GM19328 (cell line): ENCODE measurements around the gene ESPNL.
"Not testable (repeated sequence)": the region's sequence is repeated elsewhere in the genome, so short reads cannot be mapped to it uniquely, and the experiment has no call there.

ENCODE experiments used
- ATAC-seq: cut with Tn5 transposase; IDR thresholded peaks from one replicate; pipeline ENCODE4 v1.9.1; 2021; ENCODE audit warnings: mild to moderate bottlenecking, moderate library complexity; ENCODE audit not compliant: unreplicated experiment

The ESPNL gene

DNA sequence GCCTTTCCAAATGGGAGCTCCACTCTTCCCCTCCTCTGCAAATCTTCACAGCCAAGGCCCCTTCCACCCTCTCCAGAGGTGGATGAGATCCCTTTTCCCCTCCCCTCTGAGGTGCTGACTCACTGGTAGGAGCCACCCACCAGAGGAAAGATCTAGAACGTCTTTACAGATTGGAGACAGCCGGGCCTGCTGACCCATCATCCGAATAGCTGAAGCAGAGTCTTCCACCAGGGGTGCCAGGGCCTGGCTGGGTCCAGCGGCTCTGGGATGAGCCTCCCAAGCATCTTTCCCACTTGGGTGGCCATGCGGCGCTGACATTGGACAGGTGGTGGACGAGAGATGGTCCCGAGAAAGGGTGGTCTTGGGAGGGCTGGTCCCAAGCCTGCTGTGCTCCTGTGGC lies 67.6 kb downstream of the ESPNL start:
- ATAC-seq, result no peak

DNA sequence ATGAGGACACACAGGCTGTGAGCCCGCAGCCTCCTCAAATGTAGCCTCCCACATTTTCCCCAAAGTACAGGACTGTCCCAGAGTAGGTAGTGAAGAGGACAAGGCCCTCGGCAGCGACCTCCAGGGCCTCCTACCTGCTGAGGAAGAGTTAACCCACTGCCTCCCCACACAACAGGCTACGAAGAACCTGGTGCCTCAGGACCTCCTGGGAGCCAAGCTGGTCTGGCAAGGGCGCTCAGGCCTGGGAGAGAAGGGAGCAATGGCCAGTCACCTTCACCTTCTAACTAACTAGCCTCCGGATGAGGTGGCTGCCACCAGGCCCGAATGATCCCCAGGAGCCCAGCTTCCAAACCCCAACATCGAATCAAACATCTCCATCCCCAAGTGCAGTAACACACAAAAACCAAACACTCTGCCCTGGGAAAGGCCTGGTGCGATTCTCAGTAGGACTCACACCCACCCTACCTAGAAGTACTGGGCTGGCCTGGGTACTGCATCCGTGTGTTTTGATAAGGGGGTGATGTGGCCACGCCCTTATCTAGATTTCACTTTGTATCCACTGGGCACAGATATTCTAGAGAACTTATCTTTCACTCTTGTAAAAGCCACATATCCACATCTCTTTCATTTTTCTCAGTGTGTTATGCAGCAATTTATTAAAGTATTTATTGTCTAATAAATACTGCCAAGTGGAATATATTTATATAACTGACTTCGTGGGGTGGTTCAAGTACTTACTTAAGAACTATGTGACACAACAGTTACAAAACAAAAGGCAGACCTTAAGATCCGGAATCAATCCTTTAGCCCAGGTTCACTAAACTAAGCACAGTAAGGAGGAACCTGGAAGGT lies 68.3 kb downstream of the ESPNL start:
- no peak for ATAC-seq

DNA sequence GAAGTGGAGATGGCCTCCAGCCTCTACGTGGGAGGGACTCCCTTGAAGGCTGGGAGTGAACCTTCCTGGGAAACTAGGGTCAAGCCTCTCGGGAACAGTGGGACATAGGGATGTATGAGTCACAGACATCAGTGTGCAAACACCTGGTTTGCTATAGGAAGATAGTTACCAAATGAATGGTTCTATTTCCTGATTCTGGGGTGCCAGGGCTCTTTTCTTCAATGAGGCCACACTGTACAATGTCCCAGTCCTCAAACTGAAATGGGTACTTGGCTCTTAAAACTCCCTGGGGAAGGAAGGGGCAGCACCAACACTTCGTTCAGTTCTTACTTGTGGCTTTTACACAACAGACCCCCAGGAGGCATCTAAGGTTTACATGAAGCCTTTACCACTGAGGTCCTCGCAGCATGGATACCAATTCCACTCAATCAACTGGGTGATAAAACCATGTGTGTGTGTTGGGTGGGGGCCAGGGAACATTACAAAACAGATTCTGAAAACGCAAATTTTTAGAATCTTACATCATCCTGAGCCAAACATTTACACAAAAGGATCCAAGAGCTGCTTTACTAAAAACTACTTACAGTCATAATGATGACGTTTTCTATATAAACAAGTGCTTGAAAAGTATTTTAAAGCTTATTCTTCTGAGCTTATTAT lies 69.0 kb downstream of the ESPNL start:
- no peak for ATAC-seq

DNA sequence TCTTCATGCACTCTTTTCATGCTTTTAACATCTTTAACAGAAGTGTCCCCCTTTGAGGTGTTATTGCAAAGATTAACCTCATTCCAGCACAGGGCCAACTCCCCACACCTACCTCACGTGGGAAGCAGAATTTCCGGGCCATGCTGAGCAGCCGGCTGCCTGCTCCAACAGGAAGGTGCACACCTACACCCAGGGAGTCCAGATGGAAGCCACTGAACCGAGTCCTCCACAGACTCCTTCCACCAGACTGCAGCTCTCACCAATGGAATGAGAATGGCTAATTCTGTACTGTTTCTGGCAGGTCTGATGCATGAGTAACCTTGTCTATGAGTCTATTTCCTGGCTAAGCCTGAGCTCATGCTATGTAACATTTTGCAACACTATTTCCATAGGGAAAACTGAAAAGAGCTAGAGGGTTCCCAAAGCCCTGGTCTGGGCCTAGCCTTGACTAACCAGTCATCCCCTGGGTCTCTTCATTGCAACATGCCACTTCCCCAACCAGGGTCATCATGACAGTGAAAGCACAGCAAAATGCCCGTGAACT lies 69.6 kb downstream of the ESPNL start:
- no peak for ATAC-seq

GRCh38 chr2:238170386-238171071 lies 70.4 kb downstream of the ESPNL start:
- no peak for ATAC-seq

GRCh38 chr2:238171072-238171431 lies 70.9 kb downstream of the ESPNL start:
- ATAC-seq, result not testable (repeated sequence)

- ATAC-seq, result no peak
Observed at GRCh38 chr2:238171575-238172187, 71.5 kb downstream of the ESPNL start.

- no peak for ATAC-seq
Observed at GRCh38 chr2:238172439-238172838, 72.3 kb downstream of the ESPNL start.

DNA sequence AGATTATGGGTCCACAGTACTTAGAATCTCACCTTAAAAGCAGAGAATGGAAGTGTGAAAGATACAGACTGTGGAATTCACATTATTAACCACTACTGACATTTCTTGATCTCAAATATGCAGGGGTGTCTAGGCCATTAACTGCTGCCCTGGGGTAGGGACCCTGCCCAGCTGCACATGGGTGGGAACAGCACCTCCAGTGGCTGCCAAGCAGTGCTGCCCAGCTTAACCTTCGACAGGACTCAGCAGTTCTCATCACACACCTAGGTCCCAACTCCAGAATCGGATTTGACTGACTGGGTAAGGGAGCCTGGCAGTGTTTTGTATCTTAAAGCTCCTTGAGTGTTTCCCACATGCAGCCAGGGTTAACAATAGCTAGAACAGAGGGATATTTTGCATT lies 73.6 kb downstream of the ESPNL start:
- no peak for ATAC-seq

- no peak for ATAC-seq
Observed at GRCh38 chr2:238174291-238174690, 74.2 kb downstream of the ESPNL start.

- no peak for ATAC-seq
Observed at GRCh38 chr2:238174701-238175100, 74.6 kb downstream of the ESPNL start.

GRCh38 chr2:238176613-238177012 lies 76.5 kb downstream of the ESPNL start:
- no peak for ATAC-seq

- no peak for ATAC-seq
Observed at GRCh38 chr2:238180554-238180953, 80.4 kb downstream of the ESPNL start.

DNA sequence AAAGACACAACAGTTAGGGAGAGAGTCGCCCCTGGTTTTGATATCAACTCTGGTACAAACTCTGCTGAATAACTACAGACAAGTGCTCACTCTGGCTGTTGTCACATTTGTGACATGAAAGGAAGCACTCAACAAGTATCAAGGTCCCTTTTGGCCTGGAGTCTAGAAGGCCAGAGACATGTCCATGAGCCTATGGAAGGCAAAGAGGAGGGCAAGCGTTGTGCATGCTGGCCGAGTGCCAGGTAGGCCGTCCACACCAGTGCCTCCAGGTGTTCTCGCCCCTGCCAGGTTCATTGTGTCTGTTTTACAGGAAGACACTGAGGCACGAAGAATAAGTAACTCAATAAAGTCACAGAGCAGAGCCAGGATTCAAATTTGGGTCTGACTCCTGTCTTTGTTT lies 82.2 kb downstream of the ESPNL start:
- no peak for ATAC-seq
